AG04450 (cell line): ENCODE measurements around the gene IL25. TPM values are rescaled to one million over a fixed set of nuclear protein-coding genes. Genes with fewer than 3 reads are reported as not detected.

Experiments
- CTCF ChIA-PET: fragments of 300-600, 350-600 bp; formaldehyde crosslinking; extraction: SDS; loops from one replicate; lab custom pipeline; 2022; ENCODE audit warnings: antibody characterized with exemption, inconsistent platforms; lab: Charles Lee
- POLR2A ChIA-PET: fragments of 350-600 bp; formaldehyde crosslinking; extraction: SDS; loops from one replicate; lab custom pipeline; 2021; ENCODE audit warnings: antibody characterized with exemption, inconsistent platforms; lab: Yijun Ruan, JAX
- DNase-seq: peaks from one replicate; pipeline ENCODE4 v3.0.0-alpha.2; 2011; ENCODE audit warnings: low read depth, low spot score
- H3K27ac ChIP-seq: one replicate; pipeline ENCODE4 v1.5.1; 2012; ENCODE audit warnings: low read depth, low read length, control low read depth
- H3K27me3 ChIP-seq: one replicate; pipeline ENCODE4 v1.6.0; 2012; ENCODE audit warnings: low read length; ENCODE audit not compliant: control insufficient read depth, insufficient read depth
- H3K4me3 ChIP-seq: 2 replicates; pipeline ENCODE4 v1.5.1; 2011; ENCODE audit warnings: mild to moderate bottlenecking, low read depth, low read length, control low read depth
- H3K9me3 ChIP-seq: 2 replicates; pipeline ENCODE4 v1.5.1; 2012; ENCODE audit warnings: low read length; ENCODE audit not compliant: control insufficient read depth, insufficient read depth
- CTCF ChIP-seq: IDR thresholded peaks from 2 replicates; pipeline ENCODE4 v1.5.1; 2011; ENCODE audit warnings: low read depth, low read length, control low read depth, inconsistent platforms
- polyA plus RNA-seq: library from polyadenylated mRNA; depleted of rRNA; stranded (reverse); fragments of >200 nt; gene quantifications from 2 replicates; pipeline ENCODE4 v1.2.3, GENCODE V29; 2011

The IL25 gene
- polyA plus RNA-seq, 1 experiment, result not detected

- no peak for DNase-seq
- Histone ChIP-seq H3K27me3 (no peaks in the 10 kb centered on the region), H3K4me3 (no peak overlapping the region), H3K9me3 (no peaks in the 10 kb centered on the region), H3K27ac (no peak overlapping the region)
- no peak for TF ChIP-seq CTCF
- ChIA-PET POLR2A (interaction anchor here (0.6 to 2.2 kb wide), 5 partner anchors 8 to 634 kb away, joined by 3 to 10 read pairs (median 8); partner anchors contain the start of gene PABPN1), CTCF (interaction anchor here (0.6 to 3.7 kb wide), 6 partner anchors 26 to 238 kb away, joined by 3 to 12 read pairs (median 4); partner anchors contain the start of gene PABPN1)
These were observed 19.2 kb upstream of the IL25 start for GRCh38 chr14:23353433-23353780.

GRCh38 chr14:23354990-23355389 is 17.6 kb upstream of the IL25 start:
- no peaks in the 10 kb centered on the region for H3K27me3 ChIP-seq
- H3K27ac ChIP-seq, result no peak overlapping the region
- no peak for TF ChIP-seq CTCF
- H3K9me3 ChIP-seq, result no peaks in the 10 kb centered on the region
- CTCF ChIA-PET, result interaction anchor here (3.7 kb wide), 1 partner anchor 25 kb away, joined by 12 read pairs; no protein-coding TSS in a partner anchor
- DNase-seq, result no peak
- POLR2A ChIA-PET, result no interaction called here
- no peak overlapping the region for H3K4me3 ChIP-seq

- Histone ChIP-seq H3K27ac (no peak overlapping the region), H3K4me3 (no peak overlapping the region), H3K9me3 (no peaks in the 10 kb centered on the region), H3K27me3 (no peaks in the 10 kb centered on the region)
- ChIA-PET POLR2A (no interaction called here), CTCF (interaction anchor here (2.6 kb wide), 1 partner anchor 24 kb away, joined by 8 read pairs; no protein-coding TSS in a partner anchor)
- DNase-seq, result no peak
- no peak for TF ChIP-seq CTCF
These were observed 16.7 kb upstream of the IL25 start for GRCh38 chr14:23355871-23356435.

GRCh38 chr14:23356662-23357061 is 15.9 kb upstream of the IL25 start:
- POLR2A ChIA-PET, result no interaction called here
- Histone ChIP-seq H3K27me3 (no peaks in the 10 kb centered on the region), H3K9me3 (no peaks in the 10 kb centered on the region), H3K4me3 (no peak overlapping the region), H3K27ac (no peak overlapping the region)
- CTCF ChIA-PET, result interaction anchor here (2.6 kb wide), 1 partner anchor 24 kb away, joined by 8 read pairs; no protein-coding TSS in a partner anchor
- no peak for DNase-seq
- TF ChIP-seq CTCF, result no peak

- Histone ChIP-seq H3K9me3 (no peaks in the 10 kb centered on the region), H3K27me3 (no peaks in the 10 kb centered on the region), H3K4me3 (no peak overlapping the region), H3K27ac (no peak overlapping the region)
- no peak for DNase-seq
- POLR2A ChIA-PET, result no interaction called here
- no peak for TF ChIP-seq CTCF
- CTCF ChIA-PET, result interaction anchor here (2.6 kb wide), 1 partner anchor 23 kb away, joined by 8 read pairs; no protein-coding TSS in a partner anchor
These were observed 15.3 kb upstream of the IL25 start for GRCh38 chr14:23357261-23357660.
